ENCODE measurements around the gene CTDSP1. TPM values are rescaled to one million over a fixed set of nuclear protein-coding genes. Genes with fewer than 3 reads are reported as not detected.

CTDSP1 gene
- total RNA-seq, 4 donors from 2014 or later, result 77.6 to 147 (median 93.7) TPM

DNA sequence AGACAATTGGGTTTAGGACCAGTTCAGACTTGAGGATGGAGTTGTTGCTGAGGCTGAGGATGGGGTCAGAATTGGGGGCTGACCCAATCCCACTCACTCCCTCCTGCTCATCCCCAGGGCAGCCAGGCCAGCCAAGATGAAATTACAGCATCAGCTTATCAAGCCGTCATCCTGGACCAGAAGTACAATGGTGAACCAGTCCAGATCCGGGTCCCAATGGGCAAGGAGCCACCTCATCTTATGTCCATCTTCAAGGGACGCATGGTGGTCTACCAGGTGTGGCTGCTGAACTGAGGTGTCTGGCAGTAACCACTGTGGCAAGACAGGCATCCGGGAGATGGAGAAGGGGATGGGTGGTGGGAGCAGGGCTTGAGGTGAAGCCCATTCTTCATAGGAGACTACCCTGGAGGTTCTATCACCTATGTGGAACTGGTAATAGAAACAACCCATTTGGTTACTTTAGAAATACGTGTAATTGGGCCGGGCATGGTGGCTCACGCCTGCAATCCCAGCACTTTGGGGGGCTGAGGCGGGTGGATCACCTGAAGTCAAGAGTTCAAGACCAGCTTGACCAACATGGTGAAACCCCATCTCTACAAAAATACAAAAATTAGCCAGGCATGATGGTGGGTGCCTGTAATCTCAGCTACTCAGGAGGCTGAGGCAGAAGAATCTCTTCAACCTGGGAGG lies 33.2 kb downstream of the CTDSP1 start:
- TF ChIP-seq CTCF (IDR thresholded peaks at IDR 0.05), result no peak
- ATAC-seq (ENCODE audit: low FRiP score) (no peak), DNase-seq (ENCODE audit: low spot score) (no peak)

GRCh38 chr2:218434456-218434855 lies 34.8 kb downstream of the CTDSP1 start:
- DNase-seq (ENCODE audit: low spot score) (no peak), ATAC-seq (ENCODE audit: low FRiP score) (no peak)
- no peak for TF ChIP-seq CTCF (IDR thresholded peaks at IDR 0.05)

DNA sequence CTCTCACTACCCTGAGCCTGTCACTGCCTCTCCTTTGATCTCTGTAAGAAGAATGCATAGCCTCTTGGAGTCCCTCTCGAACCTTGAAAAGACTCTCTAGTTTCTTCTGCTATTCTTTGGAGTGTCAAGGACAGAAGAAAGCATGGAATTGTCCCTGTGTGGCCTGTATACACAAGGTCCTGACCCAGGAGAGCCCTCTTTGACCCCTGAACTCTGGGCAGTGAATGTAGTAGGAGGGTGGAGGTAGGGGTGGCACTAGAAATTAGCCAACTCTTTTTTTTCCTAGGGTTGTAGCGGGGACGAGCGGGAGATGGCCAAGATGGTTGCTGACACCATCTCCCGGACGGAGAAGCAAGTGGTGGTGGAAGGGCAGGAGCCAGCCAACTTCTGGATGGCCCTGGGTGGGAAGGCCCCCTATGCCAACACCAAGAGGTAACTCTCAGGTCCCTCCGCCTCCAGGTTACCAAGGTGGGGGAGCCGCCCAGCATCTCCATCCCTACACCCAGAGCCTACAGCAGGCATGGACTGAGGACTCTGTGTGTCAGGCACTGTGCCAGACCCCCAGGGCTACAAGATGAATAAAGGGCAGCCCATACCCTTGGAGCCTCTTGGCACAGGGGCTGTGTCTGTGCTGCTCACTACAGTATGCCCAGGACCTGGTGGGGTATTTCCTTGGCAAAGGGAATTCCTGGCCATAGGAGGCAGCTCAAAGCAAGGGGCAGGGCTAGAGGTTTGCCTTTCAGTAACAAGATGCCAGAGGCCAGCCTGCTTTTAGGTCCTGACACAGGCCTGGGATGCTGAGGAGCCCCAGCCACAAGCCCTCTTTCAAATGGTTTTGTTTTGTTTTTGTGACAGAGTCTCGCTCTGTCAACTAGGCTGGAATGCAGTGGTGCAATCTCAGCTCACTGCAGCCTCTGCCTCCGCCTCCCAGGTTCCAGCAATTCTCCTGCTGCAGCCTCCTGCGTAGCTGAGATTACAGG lies 35.6 kb downstream of the CTDSP1 start:
- DNase-seq (ENCODE audit: low spot score) (no peak), ATAC-seq (ENCODE audit: low FRiP score) (no peak)
- no peak for TF ChIP-seq CTCF (IDR thresholded peaks at IDR 0.05)

DNA sequence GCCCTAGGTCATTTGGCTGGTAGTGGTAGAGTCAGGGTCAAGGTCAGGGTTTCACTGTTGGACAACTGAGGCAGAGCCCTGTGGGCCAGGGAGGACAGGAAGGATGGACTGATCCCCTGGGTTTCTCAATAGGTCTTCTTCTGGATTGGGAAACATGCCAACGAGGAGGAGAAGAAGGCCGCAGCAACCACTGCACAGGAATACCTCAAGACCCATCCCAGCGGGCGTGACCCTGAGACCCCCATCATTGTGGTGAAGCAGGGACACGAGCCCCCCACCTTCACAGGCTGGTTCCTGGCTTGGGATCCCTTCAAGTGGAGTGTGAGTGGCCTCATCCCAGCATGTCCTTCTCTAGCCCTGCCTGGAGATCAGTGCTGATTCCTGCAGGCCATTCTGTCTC lies 37.3 kb downstream of the CTDSP1 start:
- DNase-seq (ENCODE audit: low spot score) (no peak), ATAC-seq (ENCODE audit: low FRiP score) (no peak)
- TF ChIP-seq CTCF (IDR thresholded peaks at IDR 0.05), result no peak

GRCh38 chr2:218437969-218438368 lies 38.3 kb downstream of the CTDSP1 start:
- ATAC-seq (ENCODE audit: low FRiP score), result no peak
- DNase-seq (ENCODE audit: low spot score), result no peak
- TF ChIP-seq CTCF (IDR thresholded peaks at IDR 0.05), result no peak

DNA sequence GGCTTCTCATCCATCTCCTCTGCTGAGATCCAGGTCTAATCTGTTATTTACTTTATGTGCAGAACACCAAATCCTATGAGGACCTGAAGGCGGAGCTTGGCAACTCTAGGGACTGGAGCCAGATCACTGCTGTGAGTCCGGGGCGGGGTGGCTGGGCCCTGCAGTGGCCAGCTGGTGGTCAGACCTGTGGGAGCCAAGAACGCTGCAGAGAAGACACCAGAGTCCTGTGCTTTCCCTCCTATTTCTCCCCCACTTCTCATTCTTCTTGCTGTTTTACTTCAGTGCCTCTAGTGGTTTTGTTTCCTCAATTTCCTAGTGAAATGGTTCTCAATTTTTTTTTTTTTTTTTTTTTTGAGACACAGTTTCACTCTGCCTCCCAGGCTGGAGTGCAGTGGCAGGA lies 38.9 kb downstream of the CTDSP1 start:
- ATAC-seq (ENCODE audit: low FRiP score) (no peak), DNase-seq (ENCODE audit: low spot score) (no peak)
- TF ChIP-seq CTCF (IDR thresholded peaks at IDR 0.05), result no peak
